HG02852 (cell line): ENCODE measurements around the gene DAD1.

ENCODE experiments used
- ATAC-seq: cut with Tn5 transposase; IDR thresholded peaks from one replicate; pipeline ENCODE4 v1.9.1; 2021; ENCODE audit warnings: mild to moderate bottlenecking, moderate library complexity; ENCODE audit not compliant: unreplicated experiment

The DAD1 gene

DNA sequence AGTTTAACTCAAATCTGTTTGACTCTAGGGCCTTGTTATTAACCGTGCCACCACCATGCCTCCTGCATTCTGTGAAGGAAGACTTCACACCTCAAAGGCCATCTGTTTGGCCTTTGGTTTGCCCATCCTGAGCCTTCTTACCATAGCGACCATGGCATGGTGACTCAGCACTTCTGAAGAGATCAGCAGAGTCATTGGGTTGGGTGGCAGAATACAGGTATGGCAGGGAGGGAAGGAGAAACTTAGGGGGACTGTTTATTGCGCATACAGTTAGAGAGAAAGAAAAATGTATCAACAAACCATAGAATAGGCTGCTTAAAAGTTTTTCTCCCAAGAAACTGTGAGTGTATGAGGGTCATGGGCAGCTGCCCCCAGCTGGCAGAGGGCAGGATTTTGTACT, 49.2 kb downstream of the DAD1 start:
- ATAC-seq, result no peak

DNA sequence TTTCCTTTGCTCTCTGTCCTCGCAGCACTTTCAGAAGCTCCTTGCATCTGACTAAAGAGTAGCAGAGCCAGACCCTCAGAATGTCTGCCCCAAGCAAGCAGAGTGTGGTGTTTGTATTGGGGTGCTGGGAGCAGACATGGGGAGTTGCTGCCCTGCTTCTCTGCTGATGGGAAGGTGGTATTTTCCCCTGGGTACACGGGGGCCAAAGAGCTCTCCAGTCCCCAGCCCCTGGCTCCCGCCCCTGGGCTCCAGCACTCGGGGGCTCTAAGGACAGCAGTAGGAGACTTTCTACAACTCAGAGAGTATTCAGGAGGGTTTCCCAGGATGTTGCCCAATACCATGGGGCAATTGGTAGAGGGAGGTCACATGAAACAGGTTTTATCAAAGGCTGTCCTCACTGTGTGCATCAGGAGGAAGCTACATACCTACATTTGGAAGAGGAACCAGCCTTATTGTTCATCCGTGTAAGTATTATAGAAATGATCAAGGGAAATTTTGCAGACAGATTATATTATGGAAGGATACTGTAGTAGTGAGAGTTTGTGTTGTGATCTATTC, 50.3 kb downstream of the DAD1 start:
- no peak for ATAC-seq

DNA sequence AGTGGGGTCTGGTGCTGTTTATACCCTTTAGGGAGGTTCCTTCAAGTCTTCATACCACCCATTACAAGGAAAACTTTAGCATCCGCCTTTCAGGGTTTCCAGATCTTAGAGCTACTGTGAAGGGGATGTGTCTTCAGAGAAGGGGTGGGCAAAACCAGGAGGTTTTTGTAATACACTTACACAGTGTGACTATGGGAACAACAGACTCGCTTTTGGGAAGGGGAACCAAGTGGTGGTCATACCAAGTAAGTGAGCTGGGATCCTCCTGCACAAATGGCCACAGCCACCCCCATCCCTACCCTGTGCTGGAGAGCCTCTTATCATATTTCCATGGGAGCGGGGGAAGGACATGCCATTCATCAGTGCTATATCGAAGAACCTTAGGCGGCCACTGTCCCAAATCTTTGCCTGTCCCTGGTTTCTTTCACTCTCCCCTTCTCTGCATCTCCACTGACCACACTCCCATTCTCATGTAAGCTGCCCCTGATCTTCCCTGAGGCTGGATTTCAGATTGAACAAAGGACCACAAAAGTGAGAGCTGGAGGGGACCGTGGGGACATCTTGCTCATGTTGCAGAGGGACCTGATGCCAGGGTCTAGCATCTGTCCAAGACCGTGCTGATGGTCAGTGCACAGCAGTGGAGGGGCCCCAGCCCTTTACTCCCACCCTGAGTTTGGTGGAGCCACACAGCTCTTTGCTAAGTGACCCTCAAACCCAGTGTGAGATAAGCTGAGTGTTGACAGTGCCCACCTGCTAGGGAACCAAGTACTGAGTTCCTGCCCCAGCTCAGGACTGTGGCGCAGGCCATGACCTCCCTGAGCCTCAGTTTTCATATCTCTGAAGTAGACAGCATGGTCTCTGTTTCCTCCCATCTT, 51.4 kb downstream of the DAD1 start:
- no peak for ATAC-seq

DNA sequence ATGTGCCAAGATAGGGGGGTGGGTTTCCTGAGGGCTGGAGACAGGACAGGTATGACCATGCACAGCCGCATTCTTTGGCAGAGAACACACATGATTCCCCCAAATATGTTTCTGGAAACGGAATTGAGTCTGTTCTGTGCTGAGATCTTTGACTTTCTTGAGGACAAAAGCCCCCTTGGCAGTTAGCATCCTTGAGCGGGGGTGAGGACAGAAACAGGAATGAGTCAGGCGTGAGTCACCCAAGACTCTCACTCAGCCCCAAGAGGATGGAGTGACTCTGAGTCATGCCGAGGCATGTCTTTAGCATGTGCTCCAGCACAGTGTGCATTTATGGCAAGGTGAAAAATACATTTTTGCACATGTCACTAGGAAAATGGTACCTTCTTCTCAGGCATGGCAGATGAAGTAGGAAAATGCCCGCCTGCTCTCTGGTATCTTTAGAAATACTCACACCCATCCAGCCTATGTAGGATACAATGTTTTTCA, 52.1 kb downstream of the DAD1 start:
- ATAC-seq, result peak; percentile 80

DNA sequence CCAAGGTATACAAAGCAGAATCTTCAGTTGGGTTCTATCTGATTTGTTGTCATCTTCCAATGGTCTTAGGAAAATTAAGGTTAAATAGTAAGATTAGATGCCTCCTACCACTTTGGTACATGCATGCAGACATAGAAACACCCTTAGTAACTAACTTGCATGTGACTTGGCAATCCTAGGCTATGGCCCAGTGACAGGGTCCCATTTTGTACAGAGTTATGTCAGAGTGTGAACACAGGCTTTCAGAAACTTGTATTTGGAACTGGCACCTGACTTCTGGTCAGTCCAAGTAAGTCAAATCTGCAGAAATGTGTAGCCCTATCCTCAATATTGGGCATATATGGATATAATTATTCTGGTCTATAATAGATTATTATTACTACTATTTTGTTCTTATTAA, 53.1 kb downstream of the DAD1 start:
- ATAC-seq, result no peak

DNA sequence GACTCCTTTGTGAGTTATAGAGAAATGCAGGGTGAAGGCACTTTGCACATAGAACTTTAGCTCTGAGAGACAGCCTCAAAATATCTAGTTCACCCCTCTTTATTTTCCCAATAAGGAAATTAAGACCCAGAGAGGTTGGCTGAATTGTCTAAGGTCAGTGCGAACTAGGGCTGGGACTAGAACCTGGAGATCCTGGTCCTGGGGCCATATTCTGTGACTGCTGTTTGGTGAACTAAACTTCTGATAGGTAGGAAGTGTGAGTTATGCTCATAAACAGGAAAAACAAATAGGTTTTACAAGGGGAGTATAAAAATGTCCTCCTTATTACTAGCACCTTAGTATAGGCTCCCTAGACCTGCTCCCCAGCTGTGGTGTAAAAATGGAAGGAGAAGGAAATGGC, 53.9 kb downstream of the DAD1 start:
- ATAC-seq, result no peak

DNA sequence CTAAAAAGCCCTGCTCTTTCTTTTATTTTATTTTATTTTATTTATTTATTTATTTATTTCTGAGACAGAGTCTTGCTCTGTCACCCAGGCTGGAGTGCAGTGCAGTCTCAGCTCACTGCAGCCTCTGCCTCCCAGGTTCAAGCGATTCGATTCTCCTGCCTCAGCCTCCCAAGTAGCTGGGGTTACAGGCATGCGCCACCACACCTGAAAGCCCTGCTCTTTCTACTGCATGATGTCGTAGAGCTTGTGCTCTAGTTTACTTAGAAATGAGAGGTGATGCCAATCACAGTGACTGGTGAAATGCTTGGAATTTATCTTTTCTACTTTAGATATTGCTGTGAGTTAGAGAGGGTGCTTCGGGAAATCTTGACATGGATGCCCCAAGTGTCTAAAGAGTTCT, 54.5 kb downstream of the DAD1 start:
- ATAC-seq, result no peak

DNA sequence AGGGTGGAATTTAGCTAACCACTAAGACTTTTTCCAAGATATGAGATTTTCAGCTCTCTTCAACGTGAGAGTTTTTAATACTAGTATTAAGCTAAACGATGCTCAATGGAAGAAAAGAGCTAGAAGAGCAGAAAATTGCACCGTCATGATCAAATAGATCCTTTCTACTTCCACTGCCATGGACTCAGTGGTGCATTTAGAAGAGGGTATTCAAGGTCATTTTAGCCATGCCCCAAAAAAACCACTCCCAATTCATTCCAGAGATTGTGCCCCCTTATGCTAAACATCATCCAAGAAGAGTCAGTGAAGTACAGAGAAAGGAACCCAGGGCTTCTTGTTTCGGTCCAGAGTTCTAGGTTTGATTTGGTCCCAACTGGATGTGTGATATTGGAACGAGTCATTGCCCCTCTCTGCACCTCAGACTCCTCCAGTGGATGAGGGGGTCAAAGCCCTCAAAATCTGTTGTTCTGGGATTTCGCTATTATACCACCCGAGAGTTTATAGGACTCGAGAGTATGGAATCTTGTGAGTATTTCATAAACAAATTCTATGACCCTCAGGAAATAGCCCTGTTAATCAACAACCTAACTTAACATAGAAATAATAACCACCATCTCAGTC, 55.2 kb downstream of the DAD1 start:
- ATAC-seq, result no peak

DNA sequence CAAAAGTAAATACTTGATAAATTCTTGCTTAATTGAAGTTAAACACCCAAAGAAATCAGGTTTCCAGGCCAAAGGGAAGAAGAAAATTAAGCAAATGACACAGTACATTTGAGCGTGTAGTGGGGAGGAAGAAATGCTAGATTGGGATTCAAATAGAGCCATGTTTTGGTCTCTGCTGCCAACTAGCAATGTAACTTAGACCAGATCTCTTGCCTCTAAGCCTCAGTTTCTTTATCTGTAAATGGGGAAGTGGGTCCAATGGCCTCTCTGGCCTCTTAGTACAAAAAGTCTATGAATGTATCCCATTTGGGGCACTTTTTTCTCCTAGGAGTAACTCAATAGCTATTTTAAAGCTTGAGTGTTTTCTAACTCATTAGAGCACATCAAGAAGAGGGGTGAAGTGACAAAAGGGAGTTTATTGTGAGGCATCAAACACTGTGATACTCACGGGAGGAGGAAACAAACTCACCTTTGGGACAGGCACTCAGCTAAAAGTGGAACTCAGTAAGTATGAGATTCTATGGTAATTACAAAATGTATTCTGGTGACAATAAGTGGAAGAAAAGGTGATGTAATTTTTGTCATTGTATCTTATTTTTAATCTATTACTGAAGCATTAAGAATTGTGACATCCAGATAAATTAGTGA, 55.8 kb downstream of the DAD1 start:
- ATAC-seq, result no peak

DNA sequence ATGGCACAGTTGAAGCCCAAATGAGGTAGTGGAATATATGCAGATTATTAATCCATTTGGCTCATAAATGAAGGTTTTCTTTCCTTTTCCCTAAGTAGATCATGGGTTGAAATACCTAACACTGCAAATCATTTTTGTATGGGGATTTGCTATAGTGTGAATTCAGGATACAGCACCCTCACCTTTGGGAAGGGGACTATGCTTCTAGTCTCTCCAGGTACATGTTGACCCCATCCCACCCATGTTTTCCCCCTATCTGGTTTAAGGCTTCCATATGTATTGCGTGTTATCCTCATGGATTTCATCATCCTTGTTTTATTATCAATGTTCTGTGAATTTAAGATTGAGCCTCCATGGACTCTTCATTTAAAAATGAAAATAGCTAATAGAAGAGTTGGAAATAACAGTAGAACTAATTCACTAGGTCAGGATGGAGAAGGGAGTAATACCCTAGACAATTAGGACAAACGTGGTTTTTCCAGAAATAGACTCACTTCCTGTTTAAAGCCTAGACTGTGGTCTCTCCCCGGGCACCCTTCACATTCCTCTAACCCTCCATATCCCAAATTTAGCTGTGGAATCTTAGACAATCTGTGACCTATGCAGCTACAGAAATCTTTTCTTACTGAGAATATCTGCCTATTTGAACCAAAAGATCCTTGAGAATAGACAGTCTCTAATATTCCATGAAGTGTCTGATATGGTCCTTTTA, 56.5 kb downstream of the DAD1 start:
- ATAC-seq, result no peak

DNA sequence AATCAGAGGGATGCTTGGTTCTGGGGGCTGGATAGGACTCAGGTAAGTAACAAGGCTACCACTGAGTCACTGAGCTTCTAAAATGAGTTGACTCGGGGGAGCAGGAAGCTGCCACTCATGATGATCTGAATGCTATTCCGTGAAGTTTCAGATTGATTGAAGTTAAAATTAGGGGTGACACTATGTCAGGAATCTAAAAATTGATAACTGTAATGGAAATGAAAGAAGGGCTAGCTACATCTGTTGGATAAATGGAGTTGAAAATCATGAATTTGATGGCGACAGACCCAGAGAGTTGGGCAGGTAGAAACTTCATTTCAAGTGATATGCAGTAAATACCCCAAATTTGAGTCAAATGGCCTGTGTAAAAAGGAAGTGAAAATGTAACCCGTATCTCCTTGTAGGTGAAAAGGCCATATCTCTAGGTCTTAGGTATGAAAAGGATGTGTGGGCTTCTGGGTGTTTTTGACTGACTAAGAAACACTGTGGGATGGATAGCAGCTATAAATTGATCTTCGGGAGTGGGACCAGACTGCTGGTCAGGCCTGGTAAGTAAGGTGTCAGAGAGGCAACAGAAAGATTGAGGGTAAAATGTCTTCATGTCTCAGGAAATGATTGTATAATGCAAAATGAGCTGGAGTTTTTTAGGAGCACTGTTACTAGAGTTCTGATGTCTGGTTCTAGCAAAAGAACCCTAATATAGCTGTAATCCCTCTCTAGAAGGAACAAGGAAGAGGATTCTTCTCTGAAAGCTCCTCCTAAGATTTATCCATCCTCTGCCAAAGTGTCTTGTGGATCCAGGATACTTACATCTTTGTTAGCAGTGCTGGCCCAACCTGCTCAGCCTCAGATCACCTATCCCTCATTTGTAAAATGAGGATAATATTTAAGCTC, 57.3 kb downstream of the DAD1 start:
- peak; percentile 76 for ATAC-seq

DNA sequence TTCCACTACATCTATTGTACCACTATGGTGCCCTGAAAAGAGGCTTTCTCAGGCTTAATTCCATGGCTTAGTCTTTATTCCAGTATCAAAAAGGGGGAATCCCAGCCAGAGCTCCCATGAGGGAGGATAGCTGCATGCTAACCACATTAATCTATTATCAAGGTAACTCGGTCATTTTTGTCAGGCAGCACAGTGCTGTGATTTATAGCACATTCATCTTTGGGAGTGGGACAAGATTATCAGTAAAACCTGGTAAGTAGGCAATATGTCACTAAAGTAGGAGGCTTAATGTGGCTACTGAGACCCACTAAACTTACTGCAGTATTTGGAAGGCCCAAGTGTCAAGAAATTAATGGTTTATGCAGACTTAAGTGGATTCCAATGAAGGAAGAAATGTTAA, 58.9 kb downstream of the DAD1 start:
- ATAC-seq, result no peak

DNA sequence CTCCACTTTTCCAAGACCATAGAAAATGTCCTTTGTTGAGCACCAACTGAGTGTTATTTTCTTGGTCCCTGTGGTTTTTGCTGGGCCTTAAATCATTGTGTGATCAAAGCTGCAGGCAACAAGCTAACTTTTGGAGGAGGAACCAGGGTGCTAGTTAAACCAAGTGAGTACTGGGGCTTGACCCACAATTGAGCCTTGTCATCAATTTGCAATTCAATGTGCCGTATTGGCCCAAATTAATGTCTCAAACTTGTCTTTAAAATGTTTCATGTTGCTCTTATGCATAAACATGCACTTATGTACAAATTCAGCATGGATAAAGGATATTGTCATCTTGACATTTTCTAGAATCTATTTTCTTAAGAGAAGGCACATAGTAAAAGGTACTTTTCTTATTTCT, 62.3 kb downstream of the DAD1 start:
- ATAC-seq, result no peak

DNA sequence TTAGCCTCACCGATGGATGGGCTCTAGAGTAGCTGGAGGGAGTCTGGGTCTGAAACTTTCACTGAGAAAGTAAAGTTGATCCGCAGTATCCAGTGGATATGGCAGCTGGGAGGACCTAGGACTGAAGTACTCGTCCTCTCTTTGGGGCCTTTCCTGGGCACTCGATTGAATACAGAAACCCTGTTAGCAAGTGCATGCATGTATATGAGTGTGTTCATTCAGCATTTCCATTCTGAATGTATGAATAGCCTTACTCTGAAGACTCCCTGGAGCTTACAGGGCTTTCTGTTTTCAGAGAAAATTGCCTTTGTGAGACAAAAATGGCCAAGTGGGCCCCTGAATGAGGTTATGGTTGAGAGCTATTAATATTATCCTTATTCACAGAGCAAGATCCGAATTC, 62.8 kb downstream of the DAD1 start:
- ATAC-seq, result no peak

DNA sequence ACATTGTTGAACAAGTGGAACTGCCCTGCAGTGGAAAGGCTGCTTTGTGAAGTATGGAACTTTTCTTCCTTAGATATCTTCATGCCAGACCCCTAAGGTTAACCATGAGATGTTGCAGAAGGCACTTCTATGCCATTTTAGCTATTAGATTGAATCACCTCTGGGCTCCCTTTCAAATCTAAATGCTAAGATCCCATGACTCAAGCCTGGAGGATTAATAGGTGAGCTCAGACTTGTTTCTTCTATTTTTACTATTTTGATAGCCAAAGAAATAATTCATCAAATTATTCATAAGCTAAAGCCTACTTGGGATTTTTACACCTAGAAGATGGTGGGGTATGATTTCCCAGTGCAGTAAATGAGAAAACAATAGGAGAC, 64.3 kb downstream of the DAD1 start:
- ATAC-seq, result no peak

DNA sequence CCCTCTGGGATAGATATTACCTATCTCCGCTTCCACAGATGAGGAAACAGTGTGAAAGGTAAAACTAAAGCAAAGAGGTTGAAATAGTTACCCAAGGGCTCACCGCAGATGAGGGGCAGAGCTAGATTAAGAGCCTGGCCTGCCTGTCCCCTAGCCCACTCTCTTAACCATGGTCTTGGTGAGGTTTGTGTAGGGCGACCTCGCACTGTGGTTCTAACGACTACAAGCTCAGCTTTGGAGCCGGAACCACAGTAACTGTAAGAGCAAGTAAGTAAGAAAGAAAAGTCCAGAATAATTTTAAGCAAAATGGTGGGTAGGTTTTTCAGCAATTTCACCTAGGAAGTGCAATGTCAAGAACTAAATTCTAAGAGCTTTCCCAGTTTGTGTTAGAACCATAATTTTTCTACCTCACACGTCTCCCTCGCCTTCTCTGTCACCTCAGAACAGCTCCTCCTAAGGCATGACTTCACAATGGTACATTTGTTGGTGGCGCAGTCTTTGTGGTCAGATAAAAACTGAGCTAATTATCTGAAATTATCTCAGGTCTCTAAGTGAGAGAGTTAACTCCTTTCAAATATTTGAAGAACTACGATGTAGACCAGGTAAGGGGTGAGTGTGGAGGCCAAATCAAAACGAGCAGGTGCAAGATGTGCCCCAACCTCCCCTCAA, 64.8 kb downstream of the DAD1 start:
- no peak for ATAC-seq

DNA sequence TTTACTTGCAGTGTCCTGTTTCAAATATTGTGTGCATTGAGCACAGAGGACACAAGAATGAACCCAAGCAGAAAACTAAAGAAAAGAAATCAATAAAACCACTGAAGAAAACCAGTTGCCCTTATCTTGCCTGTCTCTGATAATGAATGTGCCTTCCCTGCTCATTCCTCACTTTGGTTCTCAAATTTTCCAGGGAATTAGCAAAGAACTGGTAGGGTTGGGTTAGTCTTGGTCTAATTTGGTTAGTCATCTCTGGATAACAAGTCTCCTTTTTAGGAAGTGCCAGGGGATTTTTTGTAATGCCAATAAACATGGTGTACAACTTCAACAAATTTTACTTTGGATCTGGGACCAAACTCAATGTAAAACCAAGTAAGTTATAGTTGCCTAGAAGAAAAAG, 65.7 kb downstream of the DAD1 start:
- ATAC-seq, result no peak

DNA sequence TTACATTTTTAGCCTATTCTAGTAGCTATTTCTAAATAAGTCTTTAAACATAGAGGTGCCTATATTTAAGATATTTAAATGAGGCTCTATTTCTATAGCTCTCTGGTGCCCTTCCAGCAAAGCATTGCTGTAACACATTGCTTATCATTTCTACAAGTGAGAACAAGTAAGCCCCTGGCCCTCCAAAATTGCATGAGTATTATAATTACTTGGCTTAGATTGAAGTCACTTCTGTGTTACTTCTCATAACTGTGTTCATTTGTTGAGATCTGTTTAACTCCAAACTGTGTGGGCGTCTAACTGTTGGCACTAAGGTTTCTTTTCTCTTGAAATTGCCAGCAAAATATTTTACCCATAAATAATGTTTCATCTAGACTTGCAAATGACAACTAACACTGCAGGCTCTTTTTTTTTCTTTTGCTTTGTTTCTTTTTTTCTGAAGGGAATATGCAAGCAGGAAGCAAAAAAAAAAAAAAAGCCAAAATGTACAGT, 66.5 kb downstream of the DAD1 start:
- ATAC-seq, result no peak
